Pancreas (tissue), 10 donors: ENCODE measurements around the gene CCDC40. TPM values are rescaled to one million over a fixed set of nuclear protein-coding genes. Genes with fewer than 3 reads are reported as not detected.
A peak's percentile ranks its signal among the peaks of the same experiment; 100 is the strongest.

Source experiments
- ATAC-seq, 4 donors: fragments of 200-7000 bp; cut with Tn5 transposase; one replicate each; pipeline versions ENCODE4 v1.8.0 to v1.9.1; 2020; ENCODE audit warnings: mild to moderate bottlenecking in 4 of 4, moderate library complexity in 4 of 4
- DNase-seq, 6 donors: peaks; one replicate each; pipeline ENCODE4 v3.0.0-alpha.2; 2020
- FAIRE-seq: peaks from 2 replicates; lab custom pipeline; 2012; peaks lifted over from hg19 to GRCh38; lab: Jason Lieb, UNC
- H3K27ac ChIP-seq, 4 donors: fragments of 200-600 bp; sonication (generic); 1 replicate in 3 of 4; 2 replicates in 1 of 4; pipeline versions ENCODE4 v1.5.0 to v1.8.0; 2020
- H3K27me3 ChIP-seq, 4 donors: fragments of 200-600 bp; one replicate each; pipeline ENCODE4 v1.8.0; 2021
- H3K36me3 ChIP-seq, 3 donors: fragments of 200-600 bp; sonication (generic) in 1 of 3; one replicate each; pipeline versions ENCODE4 v1.5.0 to v1.8.0; 2020 to 2021
- H3K4me1 ChIP-seq, 3 donors: fragments of 200-600 bp; one replicate each; pipeline ENCODE4 v1.8.0; 2021
- H3K4me3 ChIP-seq, 4 donors: fragments of 200-600 bp; sonication (generic) in 2 of 4; one replicate each; pipeline versions ENCODE4 v1.5.0 to v1.8.0; 2020 to 2021
- H3K9me3 ChIP-seq, 4 donors: fragments of 200-600 bp; one replicate each; pipeline ENCODE4 v1.8.0; 2021
- WGBS, 2 donors: extraction: QIAGEN DNeasy Blood & Tissue Kit; methylation state at CpG; one replicate each; pipeline ENCODE4 v1.1.7; 2013; 5-methylcytosine and 5-hydroxymethylcytosine counted together
- intact Hi-C, 3 donors: fragments of 100-400 bp; cut with DNase I; formaldehyde crosslinking; loops; one replicate each; pipeline versions ENCODE4 v1.11.1 to v1.14.2; 2022
- polyA plus RNA-seq, 2 donors: library from polyadenylated mRNA; stranded (reverse); fragments of 200-250 nt; gene quantifications; one replicate each; pipeline ENCODE4 v1.2.3, GENCODE V29; 2013
- total RNA-seq, 6 donors: library from RNA; stranded (reverse); fragmentation: NEBNext Ultra II Directional in 4 of 6; extraction: Animal tissue kit (Norgen Biotek cat#: 25700) in 4 of 6; gene quantifications; one replicate each; pipeline versions ENCODE4 v1.2.1 to v1.2.4, GENCODE V29; 2021 to 2023
- TF ChIP-seq, protein P1 (sequence below), 4 donors: fragments of 200-600 bp; sonication (generic) in 3 of 4; IDR thresholded peaks; one replicate each; pipeline versions ENCODE4 v1.5.0 to v1.8.0; 2021; ENCODE audit warnings: antibody characterized with exemption in 4 of 4
- donor health status: healthy with polysubstance abuse.
- donor health status: DM: no; HTN: no; CAD: no; lungs with moderate emphysema.
- donor health status: DM: no; HTN: no; CAD: no.
- donor health status: control.
- donor health status: control.
- donor health status: Bipolar disorder and iron deficiency.
- donor health status: DM: yes; HTN: yes; CAD: no.
- donor health status: DM: no; HTN: no; CAD: no.
- donor health status: DM: no; HTN: no; CAD: no.
- donor health status: DM: yes; HTN: yes; CAD: no.

Gene CCDC40
- total and polyA plus RNA-seq, 8 donors = 1.9 to 12.3 (median 3.4) TPM

DNA sequence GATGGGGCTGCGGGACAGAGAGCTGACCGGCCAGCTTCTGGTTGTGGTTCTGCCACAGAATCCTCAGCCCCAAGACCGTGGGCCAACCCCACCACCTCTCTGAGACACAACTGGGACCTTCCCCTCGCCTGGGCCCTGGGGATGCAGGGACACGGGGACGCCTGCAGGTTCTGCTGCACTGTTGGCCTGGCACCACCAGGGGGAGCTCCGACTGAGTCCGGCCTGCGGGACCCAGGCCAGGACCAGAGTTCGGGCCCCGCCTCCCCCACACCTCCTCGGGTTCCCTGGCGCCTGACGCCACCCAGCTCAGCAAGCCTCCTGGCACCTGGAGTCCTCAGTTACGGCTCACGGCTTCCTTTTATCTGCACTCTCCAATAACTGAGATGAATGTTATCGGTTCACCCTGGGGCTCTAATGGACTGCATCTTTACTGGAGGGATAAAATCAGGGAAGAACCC is 28.0 kb upstream of the CCDC40 start:
- intact Hi-C loops = loop anchor here in 1 of 3 donors (10.0 kb wide), 1 partner anchor 66 kb away; no protein-coding TSS in a partner anchor
- peaks cover 0 to 5% (median 5%) of the 10 kb centered on the region in 3 donors for H3K4me1 ChIP-seq
- H3K36me3 ChIP-seq = peaks cover 0 to 9% (median 0%) of the 10 kb centered on the region in 3 donors
- H3K4me3 ChIP-seq = no peak overlapping the region
- no peaks in the 10 kb centered on the region for H3K27me3 ChIP-seq
- FAIRE-seq (no peak), ATAC-seq (peak; percentile 84 to 94 (median 92)), DNase-seq (peak; percentile 85 to 97 (median 92))
- TF ChIP-seq, protein P1, sequence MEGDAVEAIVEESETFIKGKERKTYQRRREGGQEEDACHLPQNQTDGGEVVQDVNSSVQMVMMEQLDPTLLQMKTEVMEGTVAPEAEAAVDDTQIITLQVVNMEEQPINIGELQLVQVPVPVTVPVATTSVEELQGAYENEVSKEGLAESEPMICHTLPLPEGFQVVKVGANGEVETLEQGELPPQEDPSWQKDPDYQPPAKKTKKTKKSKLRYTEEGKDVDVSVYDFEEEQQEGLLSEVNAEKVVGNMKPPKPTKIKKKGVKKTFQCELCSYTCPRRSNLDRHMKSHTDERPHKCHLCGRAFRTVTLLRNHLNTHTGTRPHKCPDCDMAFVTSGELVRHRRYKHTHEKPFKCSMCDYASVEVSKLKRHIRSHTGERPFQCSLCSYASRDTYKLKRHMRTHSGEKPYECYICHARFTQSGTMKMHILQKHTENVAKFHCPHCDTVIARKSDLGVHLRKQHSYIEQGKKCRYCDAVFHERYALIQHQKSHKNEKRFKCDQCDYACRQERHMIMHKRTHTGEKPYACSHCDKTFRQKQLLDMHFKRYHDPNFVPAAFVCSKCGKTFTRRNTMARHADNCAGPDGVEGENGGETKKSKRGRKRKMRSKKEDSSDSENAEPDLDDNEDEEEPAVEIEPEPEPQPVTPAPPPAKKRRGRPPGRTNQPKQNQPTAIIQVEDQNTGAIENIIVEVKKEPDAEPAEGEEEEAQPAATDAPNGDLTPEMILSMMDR (IDR thresholded peaks at IDR 0.05) = peak; percentile 93 to 97 (median 95)
- no peaks in the 10 kb centered on the region for H3K9me3 ChIP-seq
- 9% methylated on average over 17 of the region's 17 CpGs for WGBS, 2 donors
- H3K27ac ChIP-seq = no peak overlapping the region

DNA sequence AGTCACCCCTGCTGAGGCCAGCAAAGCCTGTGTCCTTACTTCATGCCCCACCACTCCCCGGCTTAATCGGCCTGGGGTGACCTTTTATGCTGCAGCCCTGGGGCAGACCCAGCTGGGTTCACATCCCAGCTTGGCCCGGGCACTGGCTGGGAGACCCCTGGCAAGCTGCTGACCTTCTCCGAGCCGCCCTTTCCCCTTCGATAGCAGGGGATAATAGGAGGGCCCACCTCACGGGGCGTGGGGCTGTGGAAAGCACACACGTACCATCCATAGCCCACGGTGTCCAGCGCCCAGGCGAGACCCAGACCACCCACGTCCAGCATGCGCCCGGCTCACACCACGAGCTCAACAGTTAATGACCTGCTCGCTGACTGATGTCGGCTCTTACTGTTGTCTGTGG is 27.6 kb upstream of the CCDC40 start:
- 80 to 82% methylated on average over 18 of the region's 18 CpGs for WGBS, 2 donors
- DNase-seq (peak in 2 of 6 donors; percentile 49 to 78), FAIRE-seq (no peak), ATAC-seq (no peak)
- no peak overlapping the region for H3K27ac ChIP-seq
- no peaks in the 10 kb centered on the region for H3K27me3 ChIP-seq
- peaks cover 0 to 5% (median 5%) of the 10 kb centered on the region in 3 donors for H3K4me1 ChIP-seq
- H3K9me3 ChIP-seq = no peaks in the 10 kb centered on the region
- TF ChIP-seq, protein P1 (IDR thresholded peaks at IDR 0.05) = no peak
- H3K4me3 ChIP-seq = no peak overlapping the region
- H3K36me3 ChIP-seq = peaks cover 0 to 9% (median 0%) of the 10 kb centered on the region in 3 donors
- intact Hi-C loops = loop anchor here in 1 of 3 donors (10.0 kb wide), 1 partner anchor 66 kb away; no protein-coding TSS in a partner anchor

DNA sequence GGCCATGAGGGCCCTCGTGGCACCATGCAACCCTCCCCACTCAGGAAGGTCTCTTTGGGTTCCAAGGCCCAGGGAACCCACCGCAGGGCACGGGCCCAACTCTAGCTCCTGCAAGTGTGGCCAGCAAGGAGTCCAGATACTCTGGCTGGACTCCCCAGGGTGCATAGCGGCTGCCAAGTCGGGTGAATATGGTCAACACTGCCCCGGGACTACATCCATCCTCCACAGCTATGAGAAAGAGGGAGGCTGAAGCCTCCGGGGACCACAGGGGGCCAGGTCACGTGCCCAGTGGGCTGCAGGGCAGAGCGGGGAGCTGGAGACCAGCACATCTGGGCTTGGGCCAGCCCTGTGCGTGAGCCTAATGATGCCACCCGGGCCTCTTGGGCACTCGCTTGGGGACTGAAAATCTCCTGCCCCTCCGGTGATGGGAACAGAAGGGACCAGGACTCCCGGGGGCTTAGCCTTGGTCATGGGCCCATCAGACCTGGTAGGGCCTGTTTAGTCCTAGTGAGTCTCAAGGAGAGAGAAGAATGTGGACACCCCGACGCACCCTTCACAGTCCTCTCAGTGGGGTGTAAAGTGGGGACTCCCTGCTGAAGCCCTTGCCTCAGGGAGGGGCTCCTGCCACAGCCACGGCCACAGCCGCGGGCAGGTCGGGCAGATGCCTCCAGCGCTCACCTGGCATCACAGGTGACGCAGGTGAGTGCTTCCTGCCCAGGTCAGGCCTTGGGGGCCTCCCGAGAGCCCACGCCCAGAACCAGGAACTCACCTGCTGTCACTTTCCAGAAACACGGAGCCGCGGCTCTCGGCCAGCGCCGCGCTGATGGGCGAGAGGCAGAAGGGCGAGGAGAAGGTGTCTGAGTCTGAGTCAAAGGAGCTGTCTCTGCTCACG is 26.8 kb upstream of the CCDC40 start:
- Histone ChIP-seq H3K27me3 (no peaks in the 10 kb centered on the region), H3K4me3 (no peak overlapping the region), H3K4me1 (peaks cover 0 to 5% (median 5%) of the 10 kb centered on the region in 3 donors), H3K27ac (no peak overlapping the region), H3K36me3 (peaks cover 0 to 9% (median 0%) of the 10 kb centered on the region in 3 donors), H3K9me3 (no peaks in the 10 kb centered on the region)
- no peak for FAIRE-seq
- peak in 1 of 6 donors; percentile 76 for DNase-seq
- 92% methylated on average over 34 of the region's 34 CpGs for WGBS, 2 donors
- ATAC-seq = no peak
- intact Hi-C loops = loop anchor here in 1 of 3 donors (10.0 kb wide), 1 partner anchor 65 kb away; no protein-coding TSS in a partner anchor
- TF ChIP-seq, protein P1 (IDR thresholded peaks at IDR 0.05) = no peak

DNA sequence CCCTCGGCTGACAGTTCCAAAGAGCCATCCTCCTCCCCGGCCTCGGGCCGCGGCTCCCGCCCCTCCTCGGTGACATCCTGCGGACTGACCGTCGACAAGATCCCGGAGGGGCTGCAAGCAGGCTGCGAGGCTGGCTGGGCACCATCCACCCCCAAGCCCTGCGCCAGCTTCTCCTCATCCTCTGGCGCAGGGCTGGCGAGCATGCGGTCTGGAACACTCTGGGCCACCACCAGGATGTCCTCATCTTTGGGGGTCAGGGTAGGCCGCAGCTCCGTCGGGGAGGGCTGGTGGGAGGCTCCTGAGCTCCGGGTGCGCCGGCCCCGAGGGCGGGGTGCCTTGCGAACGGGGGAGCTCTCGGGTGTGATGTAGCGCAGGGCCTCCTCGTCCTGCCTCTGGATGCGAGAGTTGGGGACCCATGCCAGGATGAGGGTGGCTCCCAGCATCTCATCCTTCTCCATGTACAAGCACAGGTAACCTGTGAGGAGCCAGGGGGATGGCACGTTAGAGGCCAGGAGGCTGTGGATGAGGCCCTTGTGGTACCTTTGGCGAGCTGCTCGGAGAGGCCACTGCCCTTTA is 26.1 kb upstream of the CCDC40 start:
- ATAC-seq = no peak
- 95 to 96% methylated on average over 31 to 33 of the region's 33 CpGs for WGBS, 2 donors
- intact Hi-C loops = no loop called here
- peak in 1 of 6 donors; percentile 80 for DNase-seq
- Histone ChIP-seq H3K9me3 (no peaks in the 10 kb centered on the region), H3K27ac (no peak overlapping the region), H3K36me3 (peaks cover 0 to 9% (median 0%) of the 10 kb centered on the region in 3 donors), H3K4me1 (peaks cover 0 to 5% (median 5%) of the 10 kb centered on the region in 3 donors), H3K27me3 (no peaks in the 10 kb centered on the region), H3K4me3 (no peak overlapping the region)
- FAIRE-seq = no peak
- TF ChIP-seq, protein P1 (IDR thresholded peaks at IDR 0.05) = no peak
